Measurements from ENCODE around the gene P2RX6. TPM values are rescaled to one million over a fixed set of nuclear protein-coding genes. Genes with fewer than 3 reads are reported as not detected.

The P2RX6 gene
- total RNA-seq, 1 donor from 2014 or later = 2.8 TPM

- TF ChIP-seq, protein P1, sequence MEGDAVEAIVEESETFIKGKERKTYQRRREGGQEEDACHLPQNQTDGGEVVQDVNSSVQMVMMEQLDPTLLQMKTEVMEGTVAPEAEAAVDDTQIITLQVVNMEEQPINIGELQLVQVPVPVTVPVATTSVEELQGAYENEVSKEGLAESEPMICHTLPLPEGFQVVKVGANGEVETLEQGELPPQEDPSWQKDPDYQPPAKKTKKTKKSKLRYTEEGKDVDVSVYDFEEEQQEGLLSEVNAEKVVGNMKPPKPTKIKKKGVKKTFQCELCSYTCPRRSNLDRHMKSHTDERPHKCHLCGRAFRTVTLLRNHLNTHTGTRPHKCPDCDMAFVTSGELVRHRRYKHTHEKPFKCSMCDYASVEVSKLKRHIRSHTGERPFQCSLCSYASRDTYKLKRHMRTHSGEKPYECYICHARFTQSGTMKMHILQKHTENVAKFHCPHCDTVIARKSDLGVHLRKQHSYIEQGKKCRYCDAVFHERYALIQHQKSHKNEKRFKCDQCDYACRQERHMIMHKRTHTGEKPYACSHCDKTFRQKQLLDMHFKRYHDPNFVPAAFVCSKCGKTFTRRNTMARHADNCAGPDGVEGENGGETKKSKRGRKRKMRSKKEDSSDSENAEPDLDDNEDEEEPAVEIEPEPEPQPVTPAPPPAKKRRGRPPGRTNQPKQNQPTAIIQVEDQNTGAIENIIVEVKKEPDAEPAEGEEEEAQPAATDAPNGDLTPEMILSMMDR (conservative IDR thresholded peaks at IDR 0.05) = no peak
- Mint-ChIP-seq H3K4me1 (ENCODE audit: unreplicated experiment) (peaks cover 7% of the 10 kb centered on the region), H3K9me3 (no peaks in the 10 kb centered on the region), H3K27ac (no peak overlapping the region), H3K27me3 (peaks cover 7% of the 10 kb centered on the region), H3K36me3 (no peaks in the 10 kb centered on the region), H3K4me3 (no peak overlapping the region)
- no peak for DNase-seq (ENCODE audit: extremely low spot score, unreplicated experiment)
Measured at GRCh38 chr22:21025763-21026755, 11.1 kb downstream of the P2RX6 start.

DNA sequence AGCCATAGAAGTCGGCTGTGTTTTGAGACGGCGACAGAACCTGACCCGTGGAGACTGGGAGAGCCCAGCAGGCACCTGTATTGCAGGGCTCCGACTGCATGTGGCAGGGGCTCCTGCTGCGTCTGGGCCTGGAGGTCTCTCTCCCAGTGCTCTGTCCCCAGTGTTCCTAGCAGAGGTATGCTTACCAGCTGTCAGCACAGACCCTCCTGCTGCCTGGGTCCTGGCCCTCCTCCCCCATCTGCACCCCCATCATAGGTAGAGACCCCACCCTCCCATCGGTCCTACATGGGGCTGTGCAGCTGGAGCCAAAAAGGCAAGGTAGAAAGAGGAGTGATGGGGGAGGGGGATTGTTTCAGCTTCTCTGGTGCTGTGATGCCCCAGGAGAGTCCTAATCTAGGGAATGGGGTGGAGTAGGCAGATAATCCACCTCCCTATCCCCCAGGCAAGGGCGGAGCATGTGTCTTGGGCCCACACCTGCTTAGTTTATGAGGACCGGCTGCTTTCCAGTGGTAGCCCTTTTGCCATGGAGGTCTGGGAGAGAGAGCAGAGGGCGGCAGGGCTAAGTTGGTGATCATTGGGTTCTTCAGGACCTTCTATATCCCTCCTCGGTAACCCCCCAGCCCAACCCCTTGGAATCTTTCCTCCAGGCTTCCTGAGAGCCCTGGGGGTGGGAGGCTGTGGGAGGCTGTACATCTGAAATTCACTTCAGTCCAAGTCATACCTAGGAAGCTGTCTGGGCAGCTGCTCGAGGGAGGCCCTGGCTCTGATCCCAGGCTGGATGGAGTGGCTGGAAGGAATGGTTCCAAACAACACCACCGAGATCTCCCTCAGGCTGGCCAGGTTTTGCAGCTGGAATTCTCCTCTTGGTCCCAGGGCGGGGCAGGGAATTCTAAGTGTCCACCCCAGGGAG lies 12.1 kb downstream of the P2RX6 start:
- no peak overlapping the region for H3K4me3 Mint-ChIP-seq
- H3K27me3 Mint-ChIP-seq = peaks cover 8% of the 10 kb centered on the region
- no peaks in the 10 kb centered on the region for H3K9me3 Mint-ChIP-seq
- H3K27ac Mint-ChIP-seq = no peak overlapping the region
- TF ChIP-seq, protein P1 (conservative IDR thresholded peaks at IDR 0.05) = no peak
- DNase-seq (ENCODE audit: extremely low spot score, unreplicated experiment) = no peak
- no peaks in the 10 kb centered on the region for H3K36me3 Mint-ChIP-seq
- peaks cover 7% of the 10 kb centered on the region for H3K4me1 Mint-ChIP-seq (ENCODE audit: unreplicated experiment)

DNA sequence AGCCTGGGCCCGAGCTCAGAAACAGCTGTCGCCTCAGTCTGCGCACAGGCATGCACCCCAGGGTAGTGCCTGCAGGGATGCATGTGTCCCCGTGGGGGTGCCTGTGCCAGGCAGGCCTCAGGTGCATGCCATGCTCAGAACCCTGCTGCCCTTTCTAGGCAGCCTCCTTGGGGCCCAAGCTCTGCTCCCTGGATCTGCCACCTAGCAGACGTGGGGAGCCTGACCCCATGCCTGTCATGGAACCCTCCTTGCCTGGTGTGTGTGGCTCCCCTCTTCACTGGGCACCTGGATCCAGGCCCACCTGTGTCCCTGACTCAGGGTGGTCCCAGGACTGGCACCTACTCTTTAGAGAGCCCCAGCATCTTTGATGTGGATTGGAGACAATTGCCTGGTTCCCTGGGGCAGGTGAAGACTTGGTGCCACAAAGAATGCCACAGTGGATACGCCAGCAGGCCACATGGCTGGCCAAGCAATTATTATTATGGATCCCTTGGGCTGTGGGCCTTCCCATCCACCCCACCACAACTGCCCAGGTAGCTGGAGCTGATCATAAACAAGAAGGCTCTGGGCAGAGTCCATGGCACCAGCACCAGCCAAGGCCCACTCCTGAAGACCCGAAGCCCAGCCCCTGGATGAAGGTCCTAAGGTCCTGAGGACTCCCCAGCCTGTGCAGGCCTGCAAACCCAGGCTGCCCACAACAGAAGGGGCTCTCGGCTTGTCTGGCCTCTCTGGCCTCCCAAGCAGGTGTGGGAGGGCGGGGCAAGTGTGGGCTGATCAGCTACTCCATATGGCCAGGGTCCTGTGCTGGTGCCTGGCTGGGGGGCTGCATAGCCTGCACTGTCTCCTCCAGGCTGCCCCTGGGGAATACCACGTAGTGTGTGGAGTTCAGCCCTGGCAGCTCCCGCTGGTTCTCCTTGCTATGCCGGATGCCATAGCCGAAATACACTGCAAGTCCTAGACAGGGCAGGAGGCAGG lies 13.6 kb downstream of the P2RX6 start:
- no peak overlapping the region for H3K27ac Mint-ChIP-seq
- TF ChIP-seq, protein P1 (conservative IDR thresholded peaks at IDR 0.05) = no peak
- H3K4me1 Mint-ChIP-seq (ENCODE audit: unreplicated experiment) = peaks cover 7% of the 10 kb centered on the region
- peaks cover 8% of the 10 kb centered on the region for H3K27me3 Mint-ChIP-seq
- peak overlapping the region; percentile 25 for H3K4me3 Mint-ChIP-seq
- H3K9me3 Mint-ChIP-seq = no peaks in the 10 kb centered on the region
- no peaks in the 10 kb centered on the region for H3K36me3 Mint-ChIP-seq
- no peak for DNase-seq (ENCODE audit: extremely low spot score, unreplicated experiment)

DNA sequence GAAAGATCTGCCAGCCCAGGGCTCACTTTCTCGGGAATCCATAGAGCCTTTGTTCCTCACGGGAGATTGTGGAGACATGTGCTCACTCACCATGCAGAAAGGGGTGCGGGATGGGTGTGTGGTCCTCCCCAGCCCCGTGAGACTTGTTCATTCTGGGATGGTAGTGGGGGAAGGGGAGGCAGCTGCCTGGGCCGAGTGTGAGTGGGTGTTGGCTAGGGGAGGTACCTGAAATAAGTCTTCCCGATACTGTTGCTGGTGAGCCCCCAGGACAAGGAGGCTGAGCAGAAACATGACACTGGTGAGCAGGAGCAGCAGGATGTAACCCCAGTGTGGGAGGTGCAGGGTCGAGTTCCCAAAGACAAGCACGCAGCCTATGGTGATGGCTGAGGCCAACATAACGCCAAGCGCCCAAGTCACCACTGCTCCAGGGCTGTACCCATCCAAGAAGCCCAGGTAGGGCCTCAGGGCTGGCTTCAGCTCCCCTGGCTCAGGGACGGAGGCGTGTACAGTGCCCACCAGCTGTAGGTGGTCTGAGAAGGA lies 14.6 kb downstream of the P2RX6 start:
- H3K4me3 Mint-ChIP-seq = peak overlapping the region; percentile 25

More for the DNA sequence above, 14.6 kb downstream of the P2RX6 start:
- Mint-ChIP-seq H3K27me3 (peaks cover 8% of the 10 kb centered on the region), H3K9me3 (no peaks in the 10 kb centered on the region), H3K27ac (peak overlapping the region; percentile 43), H3K36me3 (no peaks in the 10 kb centered on the region), H3K4me1 (ENCODE audit: unreplicated experiment) (peaks cover 7% of the 10 kb centered on the region)
- TF ChIP-seq, protein P1 (conservative IDR thresholded peaks at IDR 0.05) = no peak
- no peak for DNase-seq (ENCODE audit: extremely low spot score, unreplicated experiment)

Measured in type B pancreatic cell (in vitro differentiated cells).